Body of pancreas (tissue), 4 donors: ENCODE data around the gene SPIN2B. TPM values are rescaled to one million over a fixed set of nuclear protein-coding genes. Genes with fewer than 3 reads are reported as not detected.
"Not testable (repeated sequence)": the region's sequence is repeated elsewhere in the genome, so short reads cannot be mapped to it uniquely, and the experiment has no call there.

Experiments used
- ATAC-seq: fragments of 150-250 bp; one replicate; pipeline ENCODE4 v1.9.1; 2016
- DNase-seq, 4 donors: peaks; one replicate each; pipeline ENCODE4 v3.0.0-alpha.2; 2019
- H3K27ac ChIP-seq, 4 donors: fragments of 200-600 bp; sonication (generic); 1 replicate in 3 of 4; 2 replicates in 1 of 4; pipeline versions ENCODE4 v1.5.1 to v1.6.1; 2016 to 2019; ENCODE audit warnings: mild to moderate bottlenecking in 1 of 4, mixed read lengths in 1 of 4, moderate library complexity in 1 of 4
- H3K27me3 ChIP-seq, 2 donors: fragments of 200-600 bp; sonication (generic); one replicate each; pipeline ENCODE4 v1.6.0; 2016; ENCODE audit warnings: mild to moderate bottlenecking in 1 of 2
- H3K36me3 ChIP-seq, 2 donors: fragments of 200-600 bp; sonication (generic); replicated peaks in 1 of 2; 2 replicates each; pipeline ENCODE4 v1.5.1; 2016; ENCODE audit warnings: low read depth in 2 of 2; ENCODE audit not compliant: insufficient read depth in 1 of 2
- H3K4me1 ChIP-seq: fragments of 200-600 bp; sonication (generic); one replicate; pipeline ENCODE4 v1.6.0; 2016
- H3K4me3 ChIP-seq, 2 donors: fragments of 200-600 bp; sonication (generic); 1 replicate in 1 of 2; 2 replicates in 1 of 2; pipeline ENCODE4 v1.5.1; 2016 to 2019
- H3K9me3 ChIP-seq, 3 donors: fragments of 200-600 bp; sonication (generic); 1 replicate in 2 of 3; 2 replicates in 1 of 3; pipeline ENCODE4 v1.5.1; 2016
- CTCF ChIP-seq, 7 experiments: fragments of 450-650 bp in 4 of 7; fragments of 200-600 bp in 3 of 7; sonication (generic) in 3 of 7; IDR thresholded peaks; one replicate each; pipeline ENCODE4 v1.5.1; 2016 to 2019; ENCODE audit warnings: antibody characterized with exemption in 7 of 7
- POLR2A ChIP-seq, 3 donors: fragments of 450-650 bp; IDR thresholded peaks; one replicate each; pipeline ENCODE4 v1.6.1; 2016; ENCODE audit warnings: antibody characterized with exemption in 3 of 3, mild to moderate bottlenecking in 2 of 3
- WGBS, 2 donors: methylation state at CpG; one replicate each; pipeline ENCODE4 v1.1.5; 2017; 5-methylcytosine and 5-hydroxymethylcytosine counted together
- intact Hi-C: fragments of 100-400 bp; cut with DNase I; formaldehyde crosslinking; loops from one replicate; pipeline ENCODE4 v1.15.1; 2023
- total RNA-seq, 2 donors: library from RNA; depleted of rRNA; stranded (reverse); fragments of >200 nt; gene quantifications; one replicate each; pipeline ENCODE4 v1.1.0, GENCODE V29; 2016

Gene SPIN2B
- total RNA-seq, 2 donors from 2014 or later = 0.52 to 1.3 TPM

GRCh38 chrX:57104406-57104805, 16.9 kb downstream of the SPIN2B start:
- ATAC-seq = no peak
- intact Hi-C loops = no loop called here
- H3K9me3 ChIP-seq = no peaks in the 10 kb centered on the region
- H3K4me1 ChIP-seq = no peaks in the 10 kb centered on the region
- DNase-seq = no peak
- no peak overlapping the region for H3K27ac ChIP-seq
- 74 to 79% methylated on average over 4 of the region's 4 CpGs for WGBS, 2 donors
- H3K4me3 ChIP-seq = no peak overlapping the region
- H3K36me3 ChIP-seq = no peaks in the 10 kb centered on the region
- no peaks in the 10 kb centered on the region for H3K27me3 ChIP-seq
- TF ChIP-seq POLR2A (IDR thresholded peaks at IDR 0.05) (no peak), CTCF (IDR thresholded peaks at IDR 0.05) (no peak)

GRCh38 chrX:57103489-57103888, 17.9 kb downstream of the SPIN2B start:
- H3K9me3 ChIP-seq = no peaks in the 10 kb centered on the region
- no peak overlapping the region for H3K27ac ChIP-seq
- TF ChIP-seq CTCF (IDR thresholded peaks at IDR 0.05) (no peak), POLR2A (IDR thresholded peaks at IDR 0.05) (no peak)
- no peaks in the 10 kb centered on the region for H3K36me3 ChIP-seq
- ATAC-seq (no peak), DNase-seq (no peak)
- no peaks in the 10 kb centered on the region for H3K27me3 ChIP-seq
- intact Hi-C loops = no loop called here
- no peaks in the 10 kb centered on the region for H3K4me1 ChIP-seq
- WGBS, 2 donors = 81 to 100% methylated on average over 1 to 3 of the region's 3 CpGs
- no peak overlapping the region for H3K4me3 ChIP-seq

GRCh38 chrX:57102918-57103317, 18.4 kb downstream of the SPIN2B start:
- intact Hi-C loops, H3K27me3 ChIP-seq, H3K4me1 ChIP-seq, H3K4me3 ChIP-seq, H3K27ac ChIP-seq, H3K36me3 ChIP-seq, ATAC-seq, H3K9me3 ChIP-seq, DNase-seq: not testable (repeated sequence)
- WGBS, 2 donors = 83 to 96% methylated on average over 5 to 6 of the region's 6 CpGs

- no peaks in the 10 kb centered on the region for H3K4me1 ChIP-seq
- no peak overlapping the region for H3K4me3 ChIP-seq
- TF ChIP-seq POLR2A (IDR thresholded peaks at IDR 0.05) (no peak), CTCF (IDR thresholded peaks at IDR 0.05) (no peak)
- H3K27me3 ChIP-seq = no peaks in the 10 kb centered on the region
- intact Hi-C loops = no loop called here
- no peak overlapping the region for H3K27ac ChIP-seq
- ATAC-seq (no peak), DNase-seq (no peak)
- H3K9me3 ChIP-seq = no peaks in the 10 kb centered on the region
- H3K36me3 ChIP-seq = no peaks in the 10 kb centered on the region
- 96% methylated on average over 6 of the region's 7 CpGs; no CpG with 5 or more reads in 1 of the 2 donors for WGBS, 2 donors
These were observed 38.2 kb downstream of the SPIN2B start for GRCh38 chrX:57083143-57083542.

- Histone ChIP-seq H3K4me3 (no peak overlapping the region), H3K36me3 (no peaks in the 10 kb centered on the region), H3K9me3 (no peaks in the 10 kb centered on the region), H3K27ac (no peak overlapping the region), H3K27me3 (no peaks in the 10 kb centered on the region), H3K4me1 (no peaks in the 10 kb centered on the region)
- DNase-seq (no peak), ATAC-seq (no peak)
- intact Hi-C loops = no loop called here
- no peak for TF ChIP-seq POLR2A (IDR thresholded peaks at IDR 0.05)
- no peak for TF ChIP-seq CTCF (IDR thresholded peaks at IDR 0.05)
- 35 to 67% methylated on average over 2 to 4 of the region's 4 CpGs for WGBS, 2 donors
These were observed 46.9 kb downstream of the SPIN2B start for GRCh38 chrX:57074458-57074857.
